Endothelial cell of umbilical vein (primary cell): ENCODE data around the gene APBB2.

Experiments
- EZH2 ChIP-seq: IDR thresholded peaks from 2 replicates; pipeline ENCODE4 v1.6.1; 2012; ENCODE audit warnings: borderline replicate concordance, low read depth, mild to moderate bottlenecking, moderate library complexity, low read length, inconsistent platforms; ENCODE audit not compliant: severe bottlenecking
- JUN ChIP-seq: IDR thresholded peaks from 2 replicates; pipeline ENCODE4 v1.6.1; 2011; ENCODE audit warnings: borderline replicate concordance, low read depth; ENCODE audit not compliant: insufficient read length, insufficient read depth
- POLR2A ChIP-seq: IDR thresholded peaks from 2 replicates; pipeline ENCODE4 v1.6.1; 2012; ENCODE audit warnings: low read depth, mild to moderate bottlenecking, control low read depth, low read length
- POLR2AphosphoS5 ChIP-seq: IDR thresholded peaks from 2 replicates; pipeline ENCODE4 v1.6.1; 2012; ENCODE audit warnings: low read depth, mild to moderate bottlenecking, control low read depth, low read length, moderate library complexity; ENCODE audit not compliant: insufficient read depth
- TF ChIP-seq, protein P1 (sequence below), 2 donors: IDR thresholded peaks; 1 replicate in 1 of 2; 2 replicates in 1 of 2; pipeline ENCODE4 v1.5.1; 2011; ENCODE audit warnings: low read length in 2 of 2, mild to moderate bottlenecking in 2 of 2, moderate library complexity in 2 of 2, control low read depth in 1 of 2, inconsistent platforms in 1 of 2, low read depth in 1 of 2; ENCODE audit not compliant: insufficient read depth in 1 of 2; ENCODE audit errors: extremely low read depth in 1 of 2
- TF ChIP-seq, protein P2 (sequence below): IDR thresholded peaks from 2 replicates; pipeline ENCODE4 v1.6.1; 2011; ENCODE audit not compliant: insufficient read depth, insufficient read length

DNA sequence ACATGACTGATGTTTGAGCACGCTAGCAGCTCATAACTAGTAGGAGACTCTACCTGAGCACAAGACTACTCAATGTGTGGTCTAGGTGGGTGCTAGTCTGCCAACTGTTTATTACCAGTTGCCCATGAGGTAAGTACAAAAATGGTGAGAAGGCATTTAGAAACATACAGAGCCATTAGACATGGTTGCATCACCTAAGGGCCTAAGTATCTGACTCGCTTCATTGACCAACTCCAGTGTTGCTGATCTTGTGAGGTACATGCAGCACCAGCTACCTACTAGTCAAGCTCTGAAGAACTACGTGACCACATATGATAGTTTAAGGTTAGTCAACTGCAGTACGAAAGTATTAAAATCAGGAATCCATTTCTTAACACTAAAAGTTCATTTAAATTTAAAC, 39.9 kb downstream of the APBB2 start:
- no peak for TF ChIP-seq POLR2A
- no peak for TF ChIP-seq EZH2
- TF ChIP-seq, protein P1, sequence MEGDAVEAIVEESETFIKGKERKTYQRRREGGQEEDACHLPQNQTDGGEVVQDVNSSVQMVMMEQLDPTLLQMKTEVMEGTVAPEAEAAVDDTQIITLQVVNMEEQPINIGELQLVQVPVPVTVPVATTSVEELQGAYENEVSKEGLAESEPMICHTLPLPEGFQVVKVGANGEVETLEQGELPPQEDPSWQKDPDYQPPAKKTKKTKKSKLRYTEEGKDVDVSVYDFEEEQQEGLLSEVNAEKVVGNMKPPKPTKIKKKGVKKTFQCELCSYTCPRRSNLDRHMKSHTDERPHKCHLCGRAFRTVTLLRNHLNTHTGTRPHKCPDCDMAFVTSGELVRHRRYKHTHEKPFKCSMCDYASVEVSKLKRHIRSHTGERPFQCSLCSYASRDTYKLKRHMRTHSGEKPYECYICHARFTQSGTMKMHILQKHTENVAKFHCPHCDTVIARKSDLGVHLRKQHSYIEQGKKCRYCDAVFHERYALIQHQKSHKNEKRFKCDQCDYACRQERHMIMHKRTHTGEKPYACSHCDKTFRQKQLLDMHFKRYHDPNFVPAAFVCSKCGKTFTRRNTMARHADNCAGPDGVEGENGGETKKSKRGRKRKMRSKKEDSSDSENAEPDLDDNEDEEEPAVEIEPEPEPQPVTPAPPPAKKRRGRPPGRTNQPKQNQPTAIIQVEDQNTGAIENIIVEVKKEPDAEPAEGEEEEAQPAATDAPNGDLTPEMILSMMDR (IDR thresholded peaks at IDR 0.05; ENCODE audit: extremely low read depth in 1 of 2, insufficient read depth in 1 of 2, low read depth in 1 of 2, low read length in 2 of 2) = no peak
- TF ChIP-seq JUN = no peak
- TF ChIP-seq, protein P2, sequence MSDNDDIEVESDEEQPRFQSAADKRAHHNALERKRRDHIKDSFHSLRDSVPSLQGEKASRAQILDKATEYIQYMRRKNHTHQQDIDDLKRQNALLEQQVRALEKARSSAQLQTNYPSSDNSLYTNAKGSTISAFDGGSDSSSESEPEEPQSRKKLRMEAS = no peak
- TF ChIP-seq POLR2AphosphoS5 = no peak
